GM23248 (cell line): ENCODE results near the gene ZNF682. TPM values are rescaled to one million over a fixed set of nuclear protein-coding genes. Genes with fewer than 3 reads are reported as not detected.
A peak's percentile ranks its signal among the peaks of the same experiment; 100 is the strongest.

Experiments used
- DNase-seq: peaks from one replicate; pipeline ENCODE4 v3.0.0-alpha.2; 2015
- H2AFZ ChIP-seq: fragments of 200-600 bp; sonication (generic); 2 replicates; pipeline ENCODE4 v1.6.1; 2016; ENCODE audit warnings: antibody characterized with exemption
- H3F3A ChIP-seq: fragments of 200-600 bp; sonication (generic); 2 replicates; pipeline ENCODE4 v1.6.1; 2016; ENCODE audit warnings: mild to moderate bottlenecking, antibody characterized with exemption, mixed run types; ENCODE audit not compliant: insufficient read depth
- H3K27ac ChIP-seq: fragments of 200-600 bp; sonication (generic); 2 replicates; pipeline ENCODE4 v1.5.1; 2016; ENCODE audit warnings: mild to moderate bottlenecking
- H3K27me3 ChIP-seq: fragments of 200-600 bp; sonication (generic); replicated peaks from 2 replicates; pipeline ENCODE4 v1.6.1; 2016; ENCODE audit warnings: mild to moderate bottlenecking; ENCODE audit not compliant: insufficient read depth
- H3K36me3 ChIP-seq: fragments of 200-600 bp; sonication (generic); 2 replicates; pipeline ENCODE4 v1.6.1; 2016; ENCODE audit warnings: low read depth, mild to moderate bottlenecking
- H3K4me1 ChIP-seq: fragments of 200-600 bp; sonication (generic); 2 replicates; pipeline ENCODE4 v1.6.1; 2016; ENCODE audit warnings: mild to moderate bottlenecking; ENCODE audit not compliant: insufficient read depth
- H3K4me2 ChIP-seq: fragments of 200-600 bp; sonication (generic); one replicate; pipeline ENCODE4 v1.6.1; 2016; ENCODE audit warnings: mild to moderate bottlenecking; ENCODE audit not compliant: unreplicated experiment
- H3K4me3 ChIP-seq: fragments of 200-600 bp; sonication (generic); 2 replicates; pipeline ENCODE4 v1.5.1; 2016; ENCODE audit warnings: mild to moderate bottlenecking
- H3K79me2 ChIP-seq: fragments of 200-600 bp; sonication (generic); 2 replicates; pipeline ENCODE4 v1.6.1; 2016; ENCODE audit warnings: mild to moderate bottlenecking; ENCODE audit not compliant: insufficient read depth
- H3K9ac ChIP-seq: fragments of 200-600 bp; sonication (generic); 2 replicates; pipeline ENCODE4 v1.6.1; 2016; ENCODE audit warnings: mild to moderate bottlenecking
- H3K9me2 ChIP-seq: fragments of 200-600 bp; sonication (generic); 2 replicates; pipeline ENCODE4 v1.6.1; 2016; ENCODE audit warnings: mixed run types, mild to moderate bottlenecking, moderate library complexity; ENCODE audit not compliant: insufficient read depth
- H3K9me3 ChIP-seq: fragments of 200-600 bp; sonication (generic); one replicate; pipeline ENCODE4 v1.6.1; 2017; ENCODE audit warnings: low read depth
- H4K20me1 ChIP-seq: fragments of 200-600 bp; sonication (generic); 2 replicates; pipeline ENCODE4 v1.6.0; 2016; ENCODE audit not compliant: insufficient read depth
- EZH2 ChIP-seq: fragments of 200-600 bp; sonication (generic); IDR thresholded peaks from 2 replicates; pipeline ENCODE4 v1.6.1; 2018; ENCODE audit warnings: antibody characterized with exemption, mild to moderate bottlenecking; ENCODE audit not compliant: insufficient read depth, poor library complexity, severe bottlenecking
- EZH2phosphoT487 ChIP-seq: fragments of 200-600 bp; sonication (generic); IDR thresholded peaks from 2 replicates; pipeline ENCODE4 v1.6.1; 2018; ENCODE audit warnings: antibody characterized with exemption, moderate library complexity, mild to moderate bottlenecking, low read depth; ENCODE audit not compliant: insufficient read depth
- WGBS, 2 experiments: methylation state at CpG; one replicate each; pipeline ENCODE4 v1.1.6; 2015 to 2017; ENCODE audit warnings: low lambda C conversion rate in 2 of 2, low coverage in 1 of 2; ENCODE audit errors: missing lambda C conversion rate in 2 of 2; 5-methylcytosine and 5-hydroxymethylcytosine counted together
- in situ Hi-C: fragments of 300-500 bp; cut with MboI; formaldehyde crosslinking; loops from 2 replicates; pipeline ENCODE4 v1.15.0; 2020
- polyA plus RNA-seq: library from polyadenylated mRNA; unstranded; fragments of >200 nt; fragmentation: Nextera tagmentation; extraction: Ambion mirVana; gene quantifications from 2 replicates; pipeline ENCODE4 v1.2.1, GENCODE V29; 2016
- total RNA-seq: library from RNA; depleted of rRNA; stranded (reverse); fragments of >200 nt; shearing (Covaris generic); gene quantifications from 2 replicates; pipeline ENCODE4 v1.2.3, GENCODE V29; 2014

ZNF682 gene
- total and polyA plus RNA-seq, 2 experiments from 2014 or later, result 3.0 to 4.9 TPM

GRCh38 chr19:20079476-20079875 lies 40.2 kb upstream of the ZNF682 start:
- H3K4me2 ChIP-seq, result peak overlapping the region; percentile 99
- H3F3A ChIP-seq, result peaks cover 12% of the 10 kb centered on the region
- H3K27me3 ChIP-seq, result no peaks in the 10 kb centered on the region
- 47 to 50% methylated on average over 8 of the region's 8 CpGs for WGBS, 2 experiments
- no peak overlapping the region for H3K27ac ChIP-seq
- peaks cover 10% of the 10 kb centered on the region; the same call in 1 of the 2 replicates for H3K79me2 ChIP-seq
- H4K20me1 ChIP-seq, result no peaks in the 10 kb centered on the region
- in situ Hi-C loops, result no loop called here
- no peaks in the 10 kb centered on the region for H3K9me2 ChIP-seq
- H2AFZ ChIP-seq, result peak overlapping the region; percentile 99
- no peaks in the 10 kb centered on the region for H3K36me3 ChIP-seq
- H3K4me3 ChIP-seq, result peak overlapping the region; percentile 94
- peak; percentile 14 for DNase-seq
- peaks cover 5% of the 10 kb centered on the region; the same call in 1 of the 2 replicates for H3K4me1 ChIP-seq
- H3K9ac ChIP-seq, result peak overlapping the region; percentile 74
- H3K9me3 ChIP-seq, result no peaks in the 10 kb centered on the region
- TF ChIP-seq EZH2 (no peak), EZH2phosphoT487 (no peak)

DNA sequence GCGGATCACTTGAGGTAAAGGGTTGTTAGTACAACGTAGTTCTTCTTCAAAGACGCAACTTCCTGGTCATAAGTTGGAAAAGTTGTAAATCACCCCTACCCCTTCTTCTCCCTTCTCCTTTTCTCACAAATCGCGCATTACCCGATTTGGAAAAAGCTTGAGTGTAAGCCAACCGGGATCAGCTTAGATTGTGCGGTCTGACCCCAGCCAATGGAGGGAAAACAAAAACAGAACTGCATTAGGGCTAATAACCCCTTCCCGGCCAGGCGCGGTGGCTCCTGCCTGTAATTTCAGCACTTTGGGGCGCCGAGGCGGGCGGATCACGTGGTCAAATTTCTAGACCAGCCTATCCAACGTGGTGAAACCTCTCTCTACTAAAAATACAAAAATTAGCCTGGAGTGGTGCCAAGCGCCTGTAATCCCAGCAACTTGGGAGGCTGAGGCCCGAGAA lies 39.3 kb upstream of the ZNF682 start:
- Histone ChIP-seq H3K4me3 (peak overlapping the region; percentile 94), H4K20me1 (no peaks in the 10 kb centered on the region), H3K79me2 (0 out of 2 replicates have a peak, but pooled peaks cover 2% of the 10 kb centered on the region), H2AFZ (peak overlapping the region; percentile 99), H3K27ac (peak overlapping the region; percentile 49), H3F3A (peaks cover 12% of the 10 kb centered on the region), H3K4me2 (peak overlapping the region; percentile 99), H3K4me1 (peaks cover 5% of the 10 kb centered on the region; the same call in 1 of the 2 replicates), H3K36me3 (no peaks in the 10 kb centered on the region), H3K9me2 (no peaks in the 10 kb centered on the region), H3K9ac (peak overlapping the region; percentile 74), H3K9me3 (no peaks in the 10 kb centered on the region), H3K27me3 (no peaks in the 10 kb centered on the region)
- 1 to 2% methylated on average over 16 to 19 of the region's 19 CpGs for WGBS, 2 experiments
- TF ChIP-seq EZH2phosphoT487, result no peak
- no peak for TF ChIP-seq EZH2
- in situ Hi-C loops, result no loop called here
- DNase-seq, result peak; percentile 64

GRCh38 chr19:20077791-20078463 lies 38.6 kb upstream of the ZNF682 start, which contains the start of gene ZNF90:
Gene ZNF90, plus strand, starts transcription at chr19:20078000. Its CDS starts 133 bp downstream, at chr19:20078133.
- peak within 1 kb of the TSS; percentile 49 for H3K27ac ChIP-seq
- H3K9me3 ChIP-seq, result no peaks in the 10 kb centered on the region
- H4K20me1 ChIP-seq, result no peaks in the 10 kb centered on the region
- no peaks in the 10 kb centered on the region for H3K36me3 ChIP-seq
- WGBS, 2 experiments, result 1 to 2% methylated on average over 28 of the region's 28 CpGs
- no peaks in the 10 kb centered on the region for H3K27me3 ChIP-seq
- peaks cover 12% of the 10 kb centered on the region for H3F3A ChIP-seq
- in situ Hi-C loops, result no loop called here
- peak; percentile 99 for DNase-seq
- peaks cover 5% of the 10 kb centered on the region; the same call in 1 of the 2 replicates for H3K4me1 ChIP-seq
- peak within 1 kb of the TSS; percentile 94 for H3K4me3 ChIP-seq
- no peaks in the 10 kb centered on the region for H3K9me2 ChIP-seq
- peak within 1 kb of the TSS; percentile 99 for H2AFZ ChIP-seq
- no peak for TF ChIP-seq EZH2
- TF ChIP-seq EZH2phosphoT487, result no peak
- peak within 1 kb of the TSS; percentile 99 for H3K4me2 ChIP-seq
- H3K79me2 ChIP-seq, result no peaks in the 10 kb centered on the region
- H3K9ac ChIP-seq, result peak within 1 kb of the TSS; percentile 74

- TF ChIP-seq EZH2 (no peak), EZH2phosphoT487 (no peak)
- Histone ChIP-seq H2AFZ (no peak overlapping the region), H3K9me2 (no peaks in the 10 kb centered on the region), H3F3A (no peaks in the 10 kb centered on the region), H3K27me3 (no peaks in the 10 kb centered on the region), H3K4me2 (no peak overlapping the region), H3K36me3 (no peaks in the 10 kb centered on the region), H3K9me3 (no peaks in the 10 kb centered on the region), H3K27ac (no peak overlapping the region), H3K9ac (no peak overlapping the region), H3K4me3 (no peak overlapping the region), H3K79me2 (no peaks in the 10 kb centered on the region), H4K20me1 (no peaks in the 10 kb centered on the region), H3K4me1 (no peaks in the 10 kb centered on the region)
- in situ Hi-C loops, result no loop called here
- 65% methylated on average over 5 of the region's 5 CpGs for WGBS, 2 experiments
- DNase-seq, result no peak
Measured at GRCh38 chr19:20072936-20073335, 33.6 kb upstream of the ZNF682 start.
